A673 (cell line): ENCODE data around the gene PCDHA9. TPM values are rescaled to one million over a fixed set of nuclear protein-coding genes. Genes with fewer than 3 reads are reported as not detected.

Experiments used
- BruUV-seq: library from RNA; stranded (reverse); fragments of 400-500 nt; replicated peaks from 2 replicates; lab custom pipeline; 2021; lab: Mats Ljungman, UMichigan
- CTCF ChIA-PET: fragments of 300-600 bp; sonication (Branson Sonifier 250); formaldehyde crosslinking; loops from one replicate; lab custom pipeline; 2022; ENCODE audit warnings: antibody characterized with exemption; lab: Charles Lee
- POLR2A ChIA-PET: fragments of 300-600 bp; sonication (Branson Sonifier 250); formaldehyde crosslinking; loops from one replicate; lab custom pipeline; 2022; ENCODE audit warnings: antibody characterized with exemption; ENCODE audit not compliant: low non-redundant PET; lab: Charles Lee
- DNase-seq: peaks from one replicate; pipeline ENCODE4 v3.0.0-alpha.2; 2015; ENCODE audit warnings: low spot score
- H3K27ac ChIP-seq: fragments of 200-600 bp; sonication (generic); 2 replicates; pipeline ENCODE4 v1.5.1; 2016; ENCODE audit warnings: mixed run types, low read depth, mild to moderate bottlenecking, mixed read lengths, antibody characterized with exemption, low read length; ENCODE audit not compliant: poor library complexity, severe bottlenecking
- H3K27me3 ChIP-seq: fragments of 200-600 bp; sonication (generic); replicated peaks from 2 replicates; pipeline ENCODE4 v1.6.1; 2017; ENCODE audit warnings: mixed run types, low read depth, mild to moderate bottlenecking, mixed read lengths, antibody characterized with exemption, low read length; ENCODE audit not compliant: insufficient read depth, poor library complexity
- H3K36me3 ChIP-seq: fragments of 200-600 bp; sonication (generic); 2 replicates; pipeline ENCODE4 v1.6.1; 2016; ENCODE audit warnings: mixed run types, mild to moderate bottlenecking, mixed read lengths, antibody characterized with exemption, low read length; ENCODE audit not compliant: insufficient read depth, poor library complexity, severe bottlenecking
- H3K4me1 ChIP-seq: fragments of 200-600 bp; sonication (generic); 2 replicates; pipeline ENCODE4 v1.6.1; 2017; ENCODE audit warnings: mixed run types, mild to moderate bottlenecking, mixed read lengths, antibody characterized with exemption, low read length; ENCODE audit not compliant: insufficient read depth, poor library complexity, severe bottlenecking
- H3K4me3 ChIP-seq: fragments of 200-600 bp; sonication (generic); 2 replicates; pipeline ENCODE4 v1.5.1; 2016; ENCODE audit warnings: low read depth, mixed run types, mild to moderate bottlenecking, mixed read lengths, low read length; ENCODE audit not compliant: poor library complexity, severe bottlenecking
- H3K9me3 ChIP-seq: fragments of 200-600 bp; sonication (generic); 2 replicates; pipeline ENCODE4 v1.6.1; 2016; ENCODE audit warnings: mixed run types, low read depth, mild to moderate bottlenecking, mixed read lengths, antibody characterized with exemption, low read length; ENCODE audit not compliant: poor library complexity, severe bottlenecking
- EZH2 ChIP-seq: fragments of 200-600 bp; sonication (generic); IDR thresholded peaks from 2 replicates; pipeline ENCODE4 v1.6.1; 2017; ENCODE audit warnings: borderline replicate concordance, low read depth, mild to moderate bottlenecking, mixed read lengths, antibody characterized with exemption, low read length; ENCODE audit not compliant: poor library complexity, severe bottlenecking
- intact Hi-C: fragments of 100-400 bp; cut with micrococcal nuclease; formaldehyde crosslinking; loops from one replicate; pipeline ENCODE4 v1.10.0; 2022; ENCODE audit not compliant: unreplicated experiment
- total RNA-seq: library from RNA; stranded (reverse); gene quantifications from 2 replicates; pipeline ENCODE4 v1.2.3, GENCODE V29; 2021
- TF ChIP-seq, protein P1 (sequence below): fragments of 300-800, 200-600 bp; sonication (generic); conservative IDR thresholded peaks from 2 replicates; pipeline ENCODE4 v1.5.1; 2017; ENCODE audit warnings: low read depth, mild to moderate bottlenecking, antibody characterized with exemption, low read length, moderate library complexity, mixed read lengths

PCDHA9 gene
- total RNA-seq, 1 experiment from 2014 or later, result 0.37 TPM

GRCh38 chr5:140883373-140883772 lies 35.2 kb downstream of the PCDHA9 start:
- Histone ChIP-seq H3K27ac (no peak overlapping the region), H3K9me3 (no peaks in the 10 kb centered on the region), H3K4me3 (no peak overlapping the region), H3K36me3 (no peaks in the 10 kb centered on the region), H3K4me1 (no peaks in the 10 kb centered on the region), H3K27me3 (no peaks in the 10 kb centered on the region)
- no peak for TF ChIP-seq EZH2
- TF ChIP-seq, protein P1, sequence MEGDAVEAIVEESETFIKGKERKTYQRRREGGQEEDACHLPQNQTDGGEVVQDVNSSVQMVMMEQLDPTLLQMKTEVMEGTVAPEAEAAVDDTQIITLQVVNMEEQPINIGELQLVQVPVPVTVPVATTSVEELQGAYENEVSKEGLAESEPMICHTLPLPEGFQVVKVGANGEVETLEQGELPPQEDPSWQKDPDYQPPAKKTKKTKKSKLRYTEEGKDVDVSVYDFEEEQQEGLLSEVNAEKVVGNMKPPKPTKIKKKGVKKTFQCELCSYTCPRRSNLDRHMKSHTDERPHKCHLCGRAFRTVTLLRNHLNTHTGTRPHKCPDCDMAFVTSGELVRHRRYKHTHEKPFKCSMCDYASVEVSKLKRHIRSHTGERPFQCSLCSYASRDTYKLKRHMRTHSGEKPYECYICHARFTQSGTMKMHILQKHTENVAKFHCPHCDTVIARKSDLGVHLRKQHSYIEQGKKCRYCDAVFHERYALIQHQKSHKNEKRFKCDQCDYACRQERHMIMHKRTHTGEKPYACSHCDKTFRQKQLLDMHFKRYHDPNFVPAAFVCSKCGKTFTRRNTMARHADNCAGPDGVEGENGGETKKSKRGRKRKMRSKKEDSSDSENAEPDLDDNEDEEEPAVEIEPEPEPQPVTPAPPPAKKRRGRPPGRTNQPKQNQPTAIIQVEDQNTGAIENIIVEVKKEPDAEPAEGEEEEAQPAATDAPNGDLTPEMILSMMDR, result no peak
- no TSS peak for BruUV-seq
- ChIA-PET POLR2A (no interaction called here), CTCF (interaction anchor here (2.7 kb wide), 1 partner anchor 157 kb away, joined by 25 read pairs; no protein-coding TSS in a partner anchor)
- DNase-seq, result no peak
- intact Hi-C loops, result loop anchor here (5.0 kb wide), 1 partner anchor 39 kb away; no protein-coding TSS in a partner anchor

GRCh38 chr5:140883927-140884697 lies 35.9 kb downstream of the PCDHA9 start:
- TF ChIP-seq, protein P1, result no peak
- no peak for TF ChIP-seq EZH2
- H3K9me3 ChIP-seq, result no peaks in the 10 kb centered on the region
- no TSS peak for BruUV-seq
- no peak overlapping the region for H3K4me3 ChIP-seq
- no peaks in the 10 kb centered on the region for H3K27me3 ChIP-seq
- intact Hi-C loops, result loop anchor here (5.0 kb wide), 1 partner anchor 38 kb away; no protein-coding TSS in a partner anchor
- H3K27ac ChIP-seq, result no peak overlapping the region
- no peaks in the 10 kb centered on the region for H3K4me1 ChIP-seq
- DNase-seq, result no peak
- ChIA-PET CTCF (interaction anchor here (2.7 kb wide), 1 partner anchor 156 kb away, joined by 25 read pairs; no protein-coding TSS in a partner anchor), POLR2A (no interaction called here)
- H3K36me3 ChIP-seq, result no peaks in the 10 kb centered on the region

Other genes starting within 250 kb of the PCDHA9 start
- gene CD14, start 215.2 kb upstream of the PCDHA9 start, total RNA-seq, result 0.41 and 0.48 TPM in 2 replicates
- gene TMCO6, start 208.9 kb upstream of the PCDHA9 start, total RNA-seq, result 24.1 and 26.5 TPM in 2 replicates
- 60.0 and 63.4 TPM in 2 replicates for gene NDUFA2, start 200.8 kb upstream of the PCDHA9 start, total RNA-seq
- gene IK, start 200.6 kb upstream of the PCDHA9 start, total RNA-seq, result 116 and 120 TPM in 2 replicates
- gene WDR55, start 183.5 kb upstream of the PCDHA9 start, total RNA-seq, result 31.1 and 33.2 TPM in 2 replicates
- gene DND1, start 174.8 kb upstream of the PCDHA9 start, total RNA-seq, result 2.3 and 3.0 TPM in 2 replicates
- 95.6 and 101 TPM in 2 replicates for gene HARS1, start 157.0 kb upstream of the PCDHA9 start, total RNA-seq
- 33.0 and 33.7 TPM in 2 replicates for gene HARS2, start 156.9 kb upstream of the PCDHA9 start, total RNA-seq
- 64.0 and 68.0 TPM in 2 replicates for gene ZMAT2, start 147.9 kb upstream of the PCDHA9 start, total RNA-seq
- 0.45 and 0.96 TPM in 2 replicates for gene PCDHA1, start 62.2 kb upstream of the PCDHA9 start, total RNA-seq
- gene PCDHA2, start 53.5 kb upstream of the PCDHA9 start, total RNA-seq, result 0.06 and 0.15 TPM in 2 replicates
- gene PCDHA3, start 47.3 kb upstream of the PCDHA9 start, total RNA-seq, result 2.6 and 3.2 TPM in 2 replicates
- 0.39 and 0.58 TPM in 2 replicates for gene PCDHA4, start 41.3 kb upstream of the PCDHA9 start, total RNA-seq
- gene PCDHA5, start 26.8 kb upstream of the PCDHA9 start, total RNA-seq, result 2.1 and 2.2 TPM in 2 replicates
- 12.6 and 12.7 TPM in 2 replicates for gene PCDHA6, start 20.4 kb upstream of the PCDHA9 start, total RNA-seq
- gene PCDHA7, start 14.1 kb upstream of the PCDHA9 start, total RNA-seq, result 2.6 and 3.8 TPM in 2 replicates
- 1.4 and 1.5 TPM in 2 replicates for gene PCDHA8, start 7.2 kb upstream of the PCDHA9 start, total RNA-seq
- 11.5 and 11.6 TPM in 2 replicates for gene PCDHA10, start 7.5 kb downstream of the PCDHA9 start, total RNA-seq
- 11.4 and 15.5 TPM in 2 replicates for gene PCDHA11, start 20.6 kb downstream of the PCDHA9 start, total RNA-seq
- gene PCDHA12, start 26.9 kb downstream of the PCDHA9 start, total RNA-seq, result 10.5 and 10.7 TPM in 2 replicates
- gene PCDHA13, start 33.7 kb downstream of the PCDHA9 start, total RNA-seq, result 5.8 and 6.2 TPM in 2 replicates
- 7.2 and 8.8 TPM in 2 replicates for gene PCDHAC1, start 77.9 kb downstream of the PCDHA9 start, total RNA-seq
- gene PCDHAC2, start 118.1 kb downstream of the PCDHA9 start, total RNA-seq, result 6.8 and 7.1 TPM in 2 replicates
- gene PCDHB1, start 203.0 kb downstream of the PCDHA9 start, total RNA-seq, result 0.04 and 0.06 TPM in 2 replicates
- 31.3 and 35.0 TPM in 2 replicates for gene PCDHB2, start 246.2 kb downstream of the PCDHA9 start, total RNA-seq